K562 (cell line): ENCODE data around the gene RPL38. TPM values are rescaled to one million over a fixed set of nuclear protein-coding genes. Genes with fewer than 3 reads are reported as not detected.

Experiments
- PHB ChIP-seq: fragments of 250-450 bp; sonication (Bioruptor Pico); IDR thresholded peaks from 2 replicates; pipeline ENCODE4 v1.5.0; 2021
- SOX6 ChIP-seq: fragments of 450-650 bp; IDR thresholded peaks from 2 replicates; pipeline ENCODE4 v1.6.1; 2014; ENCODE audit warnings: mild to moderate bottlenecking
- TCF3 ChIP-seq: sonication (generic); formaldehyde crosslinking; IDR thresholded peaks from 2 replicates; pipeline ENCODE4 v1.4.0; 2020; ENCODE audit warnings: mild to moderate bottlenecking, missing genetic modification reagents
- TEAD1 ChIP-seq, 2 experiments: fragments of 450-650 bp in 1 of 2; sonication (generic) in 1 of 2; formaldehyde crosslinking; IDR thresholded peaks; 2 replicates each; pipeline versions ENCODE4 v1.4.0 to v1.8.0; 2020 to 2022; ENCODE audit warnings: mild to moderate bottlenecking in 2 of 2, missing genetic modification reagents in 1 of 2
- TOE1 ChIP-seq, 2 experiments: fragments of 450-650 bp in 1 of 2; sonication (generic) in 1 of 2; formaldehyde crosslinking in 1 of 2; IDR thresholded peaks; 2 replicates each; pipeline versions ENCODE4 v1.7.1 to v1.8.0; 2016 to 2022; ENCODE audit warnings: borderline replicate concordance in 2 of 2, mild to moderate bottlenecking in 2 of 2, antibody characterized with exemption in 1 of 2, inconsistent platforms in 1 of 2, low read depth in 1 of 2, missing genetic modification reagents in 1 of 2, moderate library complexity in 1 of 2
- polyA plus RNA-seq, 8 experiments: library from polyadenylated mRNA; depleted of rRNA in 4 of 8; stranded (reverse) in 5 of 8; unstranded in 3 of 8; fragments of >200 nt; fragmentation: Nextera tagmentation in 2 of 8; fragmentation: Illumina TruSeq in 1 of 8; extraction: Ambion mirVana in 2 of 8; extraction: Trizol in 1 of 8; gene quantifications; 2 replicates each; pipeline versions ENCODE4 v1.2.1 to v1.2.3, GENCODE V29; 2011 to 2014; ENCODE audit warnings: inconsistent platforms in 1 of 8, missing spikeins in 1 of 8
- total RNA-seq, 7 experiments: library from RNA; depleted of rRNA in 6 of 7; stranded (reverse); fragments of >200 nt in 6 of 7; fragmentation: Illumina TruSeq in 2 of 7; extraction: Trizol in 2 of 7; gene quantifications; 2 replicates each; pipeline versions ENCODE4 v1.2.1 to v1.2.3, GENCODE V29; 2011 to 2021; ENCODE audit warnings: low replicate concordance in 1 of 7
- TF ChIP-seq, protein P1 (sequence below): fragments of 450-650 bp; IDR thresholded peaks from 2 replicates; pipeline ENCODE4 v1.7.0; 2016; ENCODE audit warnings: borderline replicate concordance
- TF ChIP-seq, protein P2 (sequence below): sonication (generic); formaldehyde crosslinking; IDR thresholded peaks from 2 replicates; pipeline ENCODE4 v1.8.1; 2023; ENCODE audit warnings: mild to moderate bottlenecking, missing genetic modification reagents
- TF ChIP-seq, protein P3 (sequence below), 2 experiments: IDR thresholded peaks in 1 of 2; conservative IDR thresholded peaks in 1 of 2; 2 replicates each; pipeline ENCODE4 v1.6.1; 2016; ENCODE audit warnings: low read depth in 2 of 2, mild to moderate bottlenecking in 1 of 2, missing compliant biosample characterization in 1 of 2, missing genetic modification characterization in 1 of 2, moderate library complexity in 1 of 2

Gene RPL38
- total and polyA plus RNA-seq, 9 of the 15 experiments (the other 6 are each of a cell fraction or from before 2014, with no cell fraction given) = 1,224 to 3,864 (median 1,939) TPM

DNA sequence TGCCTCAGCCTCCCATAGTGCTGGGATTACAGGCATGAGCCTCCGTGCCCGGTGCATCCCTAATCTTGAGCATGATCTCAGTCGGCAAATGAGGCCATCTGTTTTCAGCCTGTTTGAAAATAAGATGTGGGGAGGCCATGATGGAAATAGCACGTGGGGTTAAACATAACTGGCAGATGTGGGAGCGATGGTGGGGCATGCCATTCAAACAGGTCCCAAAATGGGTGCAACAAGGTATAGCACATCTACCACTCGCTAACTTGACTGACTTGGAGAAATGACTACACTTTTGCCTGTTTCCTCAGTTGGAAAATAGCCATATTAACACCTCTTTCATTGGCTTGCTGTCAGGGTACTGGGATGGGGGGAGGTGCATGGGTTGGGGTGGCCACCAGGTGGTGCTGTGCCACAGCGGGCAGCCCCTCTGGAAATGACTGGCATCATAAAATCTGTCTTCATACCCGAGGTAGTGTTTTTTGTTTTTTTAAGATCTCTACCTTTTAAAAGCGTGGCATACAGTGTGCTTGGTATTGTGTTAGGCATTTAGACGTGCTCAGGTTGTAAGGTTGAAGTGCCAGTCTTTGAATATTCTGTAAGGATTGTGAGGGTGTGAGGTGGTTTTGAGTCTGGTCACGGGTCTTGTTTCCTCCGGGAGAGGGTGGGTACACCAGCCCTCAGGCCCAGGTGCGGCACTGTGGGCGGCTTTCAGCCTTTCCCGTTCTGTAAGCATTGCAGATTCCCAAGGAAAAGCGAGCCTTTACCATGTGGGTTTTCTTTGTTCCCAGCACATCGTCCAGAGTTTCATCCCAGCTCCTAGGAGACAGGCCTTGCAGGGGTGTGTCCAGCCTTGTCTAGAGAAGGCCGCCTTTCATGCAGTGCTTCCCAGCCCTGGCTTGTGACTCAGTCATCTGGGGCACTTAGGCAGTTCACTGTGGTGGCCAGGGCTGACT is 7.0 kb downstream of the RPL38 start (continued):
- TF ChIP-seq, protein P1, sequence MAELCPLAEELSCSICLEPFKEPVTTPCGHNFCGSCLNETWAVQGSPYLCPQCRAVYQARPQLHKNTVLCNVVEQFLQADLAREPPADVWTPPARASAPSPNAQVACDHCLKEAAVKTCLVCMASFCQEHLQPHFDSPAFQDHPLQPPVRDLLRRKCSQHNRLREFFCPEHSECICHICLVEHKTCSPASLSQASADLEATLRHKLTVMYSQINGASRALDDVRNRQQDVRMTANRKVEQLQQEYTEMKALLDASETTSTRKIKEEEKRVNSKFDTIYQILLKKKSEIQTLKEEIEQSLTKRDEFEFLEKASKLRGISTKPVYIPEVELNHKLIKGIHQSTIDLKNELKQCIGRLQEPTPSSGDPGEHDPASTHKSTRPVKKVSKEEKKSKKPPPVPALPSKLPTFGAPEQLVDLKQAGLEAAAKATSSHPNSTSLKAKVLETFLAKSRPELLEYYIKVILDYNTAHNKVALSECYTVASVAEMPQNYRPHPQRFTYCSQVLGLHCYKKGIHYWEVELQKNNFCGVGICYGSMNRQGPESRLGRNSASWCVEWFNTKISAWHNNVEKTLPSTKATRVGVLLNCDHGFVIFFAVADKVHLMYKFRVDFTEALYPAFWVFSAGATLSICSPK = no peak
- 0 out of 2 replicates have a peak, but pooled peaks have one; percentile 48 for TF ChIP-seq PHB (CRISPR knock-in tag)
- TF ChIP-seq, protein P2, sequence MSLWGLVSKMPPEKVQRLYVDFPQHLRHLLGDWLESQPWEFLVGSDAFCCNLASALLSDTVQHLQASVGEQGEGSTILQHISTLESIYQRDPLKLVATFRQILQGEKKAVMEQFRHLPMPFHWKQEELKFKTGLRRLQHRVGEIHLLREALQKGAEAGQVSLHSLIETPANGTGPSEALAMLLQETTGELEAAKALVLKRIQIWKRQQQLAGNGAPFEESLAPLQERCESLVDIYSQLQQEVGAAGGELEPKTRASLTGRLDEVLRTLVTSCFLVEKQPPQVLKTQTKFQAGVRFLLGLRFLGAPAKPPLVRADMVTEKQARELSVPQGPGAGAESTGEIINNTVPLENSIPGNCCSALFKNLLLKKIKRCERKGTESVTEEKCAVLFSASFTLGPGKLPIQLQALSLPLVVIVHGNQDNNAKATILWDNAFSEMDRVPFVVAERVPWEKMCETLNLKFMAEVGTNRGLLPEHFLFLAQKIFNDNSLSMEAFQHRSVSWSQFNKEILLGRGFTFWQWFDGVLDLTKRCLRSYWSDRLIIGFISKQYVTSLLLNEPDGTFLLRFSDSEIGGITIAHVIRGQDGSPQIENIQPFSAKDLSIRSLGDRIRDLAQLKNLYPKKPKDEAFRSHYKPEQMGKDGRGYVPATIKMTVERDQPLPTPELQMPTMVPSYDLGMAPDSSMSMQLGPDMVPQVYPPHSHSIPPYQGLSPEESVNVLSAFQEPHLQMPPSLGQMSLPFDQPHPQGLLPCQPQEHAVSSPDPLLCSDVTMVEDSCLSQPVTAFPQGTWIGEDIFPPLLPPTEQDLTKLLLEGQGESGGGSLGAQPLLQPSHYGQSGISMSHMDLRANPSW (CRISPR knock-in tag) = no peak
- TF ChIP-seq TEAD1 (CRISPR knock-in tag; IDR thresholded peaks at IDR 0.05) = peak in 1 of 2 experiments; percentile 59; a peak in 1 of 4 replicates
- TF ChIP-seq, protein P3, sequence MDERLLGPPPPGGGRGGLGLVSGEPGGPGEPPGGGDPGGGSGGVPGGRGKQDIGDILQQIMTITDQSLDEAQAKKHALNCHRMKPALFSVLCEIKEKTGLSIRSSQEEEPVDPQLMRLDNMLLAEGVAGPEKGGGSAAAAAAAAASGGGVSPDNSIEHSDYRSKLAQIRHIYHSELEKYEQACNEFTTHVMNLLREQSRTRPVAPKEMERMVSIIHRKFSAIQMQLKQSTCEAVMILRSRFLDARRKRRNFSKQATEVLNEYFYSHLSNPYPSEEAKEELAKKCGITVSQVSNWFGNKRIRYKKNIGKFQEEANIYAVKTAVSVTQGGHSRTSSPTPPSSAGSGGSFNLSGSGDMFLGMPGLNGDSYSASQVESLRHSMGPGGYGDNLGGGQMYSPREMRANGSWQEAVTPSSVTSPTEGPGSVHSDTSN (CRISPR knock-in tag; IDR thresholded peaks at IDR 0.05; ENCODE audit: low read depth) = no peak
- TF ChIP-seq, protein P3 (tag; conservative IDR thresholded peaks at IDR 0.05; ENCODE audit: low read depth) = 0 out of 2 replicates have a peak, but pooled peaks have one; percentile 42
- peak; percentile 42; the same call in 1 of the 2 replicates for TF ChIP-seq SOX6
- 0 out of 2 replicates have a peak, but pooled peaks have one; percentile 29 for TF ChIP-seq TOE1 (IDR thresholded peaks at IDR 0.05; ENCODE audit: borderline replicate concordance)
- no peak for TF ChIP-seq TOE1 (CRISPR knock-in tag; IDR thresholded peaks at IDR 0.05; ENCODE audit: borderline replicate concordance, low read depth)
- TF ChIP-seq TCF3 (CRISPR knock-in tag) = no peak
